ENCODE data around the gene EBF4. TPM values are rescaled to one million over a fixed set of nuclear protein-coding genes. Genes with fewer than 3 reads are reported as not detected.

Gene EBF4
- polyA plus RNA-seq, 1 experiment = 0.60 TPM

GRCh38 chr20:2795451-2795850 is 102.9 kb downstream of the EBF4 start:
- Histone ChIP-seq H3K27me3 (ENCODE audit: control insufficient read depth, insufficient read depth, low read length) (peaks cover 23% of the 10 kb centered on the region), H3K9me3 (ENCODE audit: control insufficient read depth, insufficient read depth, low read length) (no peaks in the 10 kb centered on the region), H3K27ac (ENCODE audit: low read depth, low read length) (no peak overlapping the region), H3K4me3 (ENCODE audit: low read depth, low read length) (no peak overlapping the region)
- POLR2A ChIA-PET = interaction anchor here (0.5 kb wide), 1 partner anchor 14 kb away, joined by 5 read pairs; no protein-coding TSS in a partner anchor
- DNase-seq (ENCODE audit: low read depth, low spot score) = no peak
- CTCF ChIA-PET = no interaction called here
- no peak for TF ChIP-seq CTCF (IDR thresholded peaks at IDR 0.05; ENCODE audit: low read depth, low read length)

GRCh38 chr20:2796011-2796660 is 103.6 kb downstream of the EBF4 start:
- no peak for TF ChIP-seq CTCF (IDR thresholded peaks at IDR 0.05; ENCODE audit: low read depth, low read length)
- Histone ChIP-seq H3K4me3 (ENCODE audit: low read depth, low read length) (no peak overlapping the region), H3K9me3 (ENCODE audit: control insufficient read depth, insufficient read depth, low read length) (peaks cover 1% of the 10 kb centered on the region), H3K27ac (ENCODE audit: low read depth, low read length) (no peak overlapping the region), H3K27me3 (ENCODE audit: control insufficient read depth, insufficient read depth, low read length) (peaks cover 30% of the 10 kb centered on the region)
- ChIA-PET POLR2A (no interaction called here), CTCF (no interaction called here)
- DNase-seq (ENCODE audit: low read depth, low spot score) = no peak

GRCh38 chr20:2797136-2797983 is 104.8 kb downstream of the EBF4 start:
- CTCF ChIA-PET = no interaction called here
- no peak overlapping the region for H3K4me3 ChIP-seq (ENCODE audit: low read depth, low read length)
- DNase-seq (ENCODE audit: low read depth, low spot score) = no peak
- TF ChIP-seq CTCF (IDR thresholded peaks at IDR 0.05; ENCODE audit: low read depth, low read length) = no peak
- peaks cover 5% of the 10 kb centered on the region for H3K9me3 ChIP-seq (ENCODE audit: control insufficient read depth, insufficient read depth, low read length)
- no peak overlapping the region for H3K27ac ChIP-seq (ENCODE audit: low read depth, low read length)
- POLR2A ChIA-PET = no interaction called here
- H3K27me3 ChIP-seq (ENCODE audit: control insufficient read depth, insufficient read depth, low read length) = peaks cover 41% of the 10 kb centered on the region

- TF ChIP-seq CTCF (IDR thresholded peaks at IDR 0.05; ENCODE audit: low read depth, low read length) = no peak
- peaks cover 41% of the 10 kb centered on the region for H3K27me3 ChIP-seq (ENCODE audit: control insufficient read depth, insufficient read depth, low read length)
- CTCF ChIA-PET = no interaction called here
- H3K9me3 ChIP-seq (ENCODE audit: control insufficient read depth, insufficient read depth, low read length) = peaks cover 5% of the 10 kb centered on the region
- POLR2A ChIA-PET = no interaction called here
- no peak overlapping the region for H3K4me3 ChIP-seq (ENCODE audit: low read depth, low read length)
- no peak for DNase-seq (ENCODE audit: low read depth, low spot score)
- H3K27ac ChIP-seq (ENCODE audit: low read depth, low read length) = no peak overlapping the region
Observed at GRCh38 chr20:2798095-2798805, 105.7 kb downstream of the EBF4 start.

- Histone ChIP-seq H3K9me3 (ENCODE audit: control insufficient read depth, insufficient read depth, low read length) (peaks cover 5% of the 10 kb centered on the region), H3K27me3 (ENCODE audit: control insufficient read depth, insufficient read depth, low read length) (peaks cover 42% of the 10 kb centered on the region), H3K27ac (ENCODE audit: low read depth, low read length) (no peak overlapping the region), H3K4me3 (ENCODE audit: low read depth, low read length) (no peak overlapping the region)
- ChIA-PET CTCF (no interaction called here), POLR2A (no interaction called here)
- no peak for DNase-seq (ENCODE audit: low read depth, low spot score)
- TF ChIP-seq CTCF (IDR thresholded peaks at IDR 0.05; ENCODE audit: low read depth, low read length) = no peak
Observed at GRCh38 chr20:2798814-2799213, 106.2 kb downstream of the EBF4 start.
